DMS153 (cell line): ENCODE measurements around the gene RBM27.
"Not testable (repeated sequence)": the region's sequence is repeated elsewhere in the genome, so short reads cannot be mapped to it uniquely, and the experiment has no call there.

Experiments used
- DNase-seq: peaks from one replicate; lab custom pipeline; 2025; lab: John Stamatoyannopoulos, UW

The RBM27 gene, protein sequence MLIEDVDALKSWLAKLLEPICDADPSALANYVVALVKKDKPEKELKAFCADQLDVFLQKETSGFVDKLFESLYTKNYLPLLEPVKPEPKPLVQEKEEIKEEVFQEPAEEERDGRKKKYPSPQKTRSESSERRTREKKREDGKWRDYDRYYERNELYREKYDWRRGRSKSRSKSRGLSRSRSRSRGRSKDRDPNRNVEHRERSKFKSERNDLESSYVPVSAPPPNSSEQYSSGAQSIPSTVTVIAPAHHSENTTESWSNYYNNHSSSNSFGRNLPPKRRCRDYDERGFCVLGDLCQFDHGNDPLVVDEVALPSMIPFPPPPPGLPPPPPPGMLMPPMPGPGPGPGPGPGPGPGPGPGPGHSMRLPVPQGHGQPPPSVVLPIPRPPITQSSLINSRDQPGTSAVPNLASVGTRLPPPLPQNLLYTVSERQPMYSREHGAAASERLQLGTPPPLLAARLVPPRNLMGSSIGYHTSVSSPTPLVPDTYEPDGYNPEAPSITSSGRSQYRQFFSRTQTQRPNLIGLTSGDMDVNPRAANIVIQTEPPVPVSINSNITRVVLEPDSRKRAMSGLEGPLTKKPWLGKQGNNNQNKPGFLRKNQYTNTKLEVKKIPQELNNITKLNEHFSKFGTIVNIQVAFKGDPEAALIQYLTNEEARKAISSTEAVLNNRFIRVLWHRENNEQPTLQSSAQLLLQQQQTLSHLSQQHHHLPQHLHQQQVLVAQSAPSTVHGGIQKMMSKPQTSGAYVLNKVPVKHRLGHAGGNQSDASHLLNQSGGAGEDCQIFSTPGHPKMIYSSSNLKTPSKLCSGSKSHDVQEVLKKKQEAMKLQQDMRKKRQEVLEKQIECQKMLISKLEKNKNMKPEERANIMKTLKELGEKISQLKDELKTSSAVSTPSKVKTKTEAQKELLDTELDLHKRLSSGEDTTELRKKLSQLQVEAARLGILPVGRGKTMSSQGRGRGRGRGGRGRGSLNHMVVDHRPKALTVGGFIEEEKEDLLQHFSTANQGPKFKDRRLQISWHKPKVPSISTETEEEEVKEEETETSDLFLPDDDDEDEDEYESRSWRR

DNA sequence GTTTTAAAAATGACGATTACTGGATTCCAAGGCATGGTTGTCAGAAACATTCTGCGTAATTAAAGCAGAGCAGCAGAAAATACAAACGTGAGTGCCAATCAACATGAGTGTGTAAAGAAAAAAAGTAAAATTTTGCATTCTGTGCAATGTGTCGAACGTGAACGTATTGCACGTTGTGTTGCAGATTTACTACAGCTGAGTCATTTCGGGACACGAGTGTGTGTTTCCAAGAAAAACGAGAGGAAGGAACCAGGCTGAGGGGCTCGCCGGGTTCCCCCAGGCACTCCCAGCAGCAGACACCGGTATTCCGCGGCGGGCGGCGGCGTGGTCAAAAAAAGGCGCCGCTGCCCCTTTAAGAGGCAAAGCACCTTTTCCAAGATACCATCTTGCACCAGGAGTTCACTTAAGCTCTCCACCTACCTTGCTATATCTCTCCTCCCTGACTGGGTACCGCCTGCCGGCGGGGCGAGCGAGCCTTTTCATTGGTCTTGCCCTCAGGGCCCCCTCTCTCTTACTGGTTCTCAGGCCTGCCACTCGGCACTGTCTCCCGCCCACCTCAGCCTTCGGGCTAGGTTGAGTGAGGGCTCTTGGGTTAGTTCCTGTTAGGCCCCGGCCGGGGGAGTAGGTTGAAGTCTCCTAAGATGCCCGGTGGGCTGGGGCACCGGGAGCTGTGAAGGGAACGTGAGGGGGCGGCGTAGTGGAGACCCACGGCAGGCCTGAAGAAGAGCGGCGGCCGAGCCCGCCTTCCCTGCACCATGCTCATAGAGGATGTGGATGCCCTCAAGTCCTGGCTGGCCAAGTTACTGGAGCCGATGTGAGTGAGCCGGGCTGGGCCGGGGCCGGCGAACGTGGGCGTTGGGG is at the start of gene RBM27:
Gene RBM27, plus strand, starts transcription at position 595 of the 861 bp plus-strand sequence. Its CDS starts 161 bp downstream, at position 756.
- DNase-seq = peak; percentile 85

DNA sequence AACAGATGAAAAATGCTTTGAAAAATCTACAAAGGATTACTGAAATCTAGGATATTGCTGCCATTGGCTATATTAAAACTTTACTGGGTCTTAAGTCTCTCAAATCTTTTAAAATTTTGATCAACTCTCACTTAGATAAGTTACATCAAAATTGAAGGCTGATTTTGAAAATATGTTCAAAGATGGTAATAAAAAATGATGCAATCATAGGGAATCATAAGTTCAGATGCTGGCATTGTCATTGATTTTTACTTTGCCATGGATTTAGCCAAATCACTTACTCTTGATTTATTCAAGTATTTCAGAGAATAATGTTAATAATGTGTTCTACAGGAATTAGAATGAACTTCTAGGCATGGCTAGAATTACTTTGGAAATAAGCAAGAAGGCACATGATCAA is 45.1 kb upstream of the RBM27 start:
- DNase-seq = no peak

DNA sequence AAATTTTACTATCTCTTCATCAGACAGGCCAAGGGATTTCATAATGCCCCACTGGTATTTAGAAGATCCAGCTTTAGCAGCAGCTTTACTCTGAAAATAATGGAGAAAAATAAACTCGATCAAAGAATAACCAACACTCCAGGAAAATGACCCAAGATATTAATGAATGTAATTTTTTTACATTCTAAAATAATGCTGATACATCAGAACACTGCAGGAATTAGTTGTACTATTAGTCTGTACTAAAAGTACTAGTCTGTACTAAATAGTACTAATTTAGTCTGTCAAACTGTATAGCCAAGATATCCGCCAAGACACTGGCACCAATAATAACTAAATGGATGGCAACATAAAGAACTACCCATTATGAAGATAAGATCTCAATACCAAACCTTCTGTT is 39.0 kb upstream of the RBM27 start:
- no peak for DNase-seq

DNA sequence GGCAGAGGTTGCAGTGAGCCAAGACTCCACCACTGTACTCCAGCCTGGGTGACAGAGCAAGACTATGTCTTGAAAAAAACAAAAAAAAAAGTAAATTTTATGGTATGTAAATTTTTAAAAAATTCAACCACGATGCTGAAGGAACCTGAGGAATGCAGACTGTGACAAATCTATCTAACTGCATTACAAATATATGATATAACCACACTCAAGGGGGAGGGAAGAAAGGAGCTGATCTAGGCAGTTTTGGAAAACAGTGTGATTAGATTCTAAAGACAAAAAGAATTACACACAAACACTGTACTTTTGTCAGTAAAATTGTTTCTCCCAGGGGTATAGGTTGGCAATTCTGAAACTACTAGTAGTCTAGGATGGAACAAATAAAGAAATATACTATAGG is 37.9 kb upstream of the RBM27 start:
- DNase-seq = no peak

DNA sequence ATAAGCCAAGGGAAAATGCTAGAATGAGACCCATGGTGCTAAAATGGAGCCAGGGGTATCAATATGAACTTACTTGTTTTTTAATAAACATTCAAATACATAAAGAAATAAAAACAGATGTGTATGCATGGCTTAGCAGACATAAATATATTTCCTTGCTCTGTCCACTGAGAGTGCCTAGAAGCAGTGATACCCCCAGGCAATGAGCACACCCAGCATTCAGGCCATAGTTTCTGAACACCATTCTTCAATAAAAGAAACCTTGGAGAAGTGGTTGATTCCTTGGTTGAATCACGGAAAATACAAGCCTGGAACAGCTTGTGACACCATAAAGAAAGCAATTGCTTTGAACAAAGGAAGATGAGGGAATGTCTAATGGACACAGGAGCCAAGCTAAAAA is 37.5 kb upstream of the RBM27 start:
- no peak for DNase-seq

DNA sequence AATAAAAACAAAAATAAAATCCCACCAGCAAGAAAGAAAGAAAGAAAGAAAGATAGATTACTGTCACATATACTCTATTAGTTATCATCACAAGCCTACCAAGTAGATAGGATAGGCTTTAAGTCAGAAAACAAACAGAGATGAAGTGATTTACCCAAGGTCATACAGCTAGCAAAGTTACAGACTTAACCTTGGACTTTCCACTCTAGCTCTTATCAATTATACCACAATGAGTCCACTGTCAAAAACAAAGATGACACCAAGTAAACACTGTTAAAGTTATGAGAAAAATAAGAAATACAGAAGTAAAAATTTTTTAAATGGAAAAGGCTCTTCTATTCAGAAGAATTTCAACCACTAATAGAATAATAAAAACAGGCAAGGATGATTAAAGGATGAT is 34.3 kb upstream of the RBM27 start:
- no peak for DNase-seq

DNA sequence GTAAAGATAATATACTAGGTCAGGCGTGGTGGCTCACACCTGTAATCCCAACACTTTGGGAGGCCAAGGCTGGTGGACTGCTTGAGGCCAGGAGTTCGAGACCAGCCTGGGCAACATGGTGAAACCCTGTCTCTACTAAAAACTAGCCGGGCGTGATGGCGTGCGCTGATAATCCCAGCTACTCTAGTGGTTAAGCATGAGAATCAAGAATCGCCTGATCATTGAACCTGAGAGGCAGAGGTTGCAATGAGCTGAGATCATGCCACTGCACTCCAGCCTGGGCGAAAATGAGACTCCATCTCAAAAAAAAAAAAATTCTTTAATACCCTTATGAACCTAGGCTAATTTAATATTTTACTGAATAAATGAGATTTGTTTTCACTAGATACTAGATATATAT is 30.4 kb upstream of the RBM27 start:
- not testable (repeated sequence) for DNase-seq

DNA sequence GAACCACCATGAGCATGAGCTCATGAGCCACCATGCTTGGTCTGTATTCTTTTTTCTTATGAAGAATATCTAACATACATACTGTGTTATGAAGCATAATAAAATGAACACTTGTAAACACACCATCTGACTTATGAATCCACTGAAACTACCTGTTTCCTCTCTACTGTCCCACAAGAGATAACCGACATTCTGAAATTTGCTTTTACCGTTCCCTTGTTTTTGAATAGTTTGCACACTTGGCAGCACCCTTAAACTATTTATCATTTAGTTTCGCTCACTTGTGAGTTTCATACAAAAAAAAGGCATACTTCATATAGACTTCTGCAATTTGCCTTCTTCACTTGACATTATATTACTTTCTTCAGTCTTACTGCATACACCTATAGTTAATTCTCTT is 29.8 kb upstream of the RBM27 start:
- DNase-seq = no peak

DNA sequence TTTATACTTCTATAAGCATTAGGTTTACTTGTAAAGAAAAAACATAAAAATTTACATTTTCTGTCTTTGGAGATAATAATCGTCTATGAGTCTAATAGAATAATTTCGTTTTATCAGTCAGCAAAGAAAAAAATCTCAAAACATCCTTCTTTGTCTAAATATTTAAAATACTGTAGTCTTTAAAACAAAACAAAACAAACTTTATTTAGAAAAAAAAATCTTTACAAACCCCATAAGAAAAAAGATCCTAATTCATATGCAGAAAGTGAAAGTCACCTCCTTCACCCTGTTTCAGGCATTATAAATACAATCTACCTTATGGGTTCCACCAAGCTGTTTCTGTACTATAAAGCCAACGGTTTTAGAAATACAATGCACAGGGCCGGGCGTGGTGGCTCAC is 26.6 kb upstream of the RBM27 start:
- DNase-seq = no peak

DNA sequence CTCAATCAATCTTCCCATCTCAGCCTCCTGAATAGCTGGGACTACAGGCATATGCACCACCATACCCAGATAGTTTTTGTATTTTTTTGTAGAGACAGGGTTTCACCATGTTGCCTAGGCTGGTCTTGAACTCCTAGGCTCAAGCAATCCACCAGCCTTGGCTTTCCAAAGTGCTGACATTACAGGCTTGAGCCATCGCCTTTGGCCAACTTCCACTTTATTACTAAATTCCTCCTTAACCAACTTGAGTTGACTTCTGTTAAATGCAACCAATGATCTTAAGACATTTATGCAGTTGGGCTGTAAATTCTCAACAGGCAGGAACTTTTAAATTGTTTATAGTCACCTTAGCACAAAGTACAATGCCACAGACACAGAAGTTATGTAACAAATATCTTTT is 23.7 kb upstream of the RBM27 start:
- no peak for DNase-seq

DNA sequence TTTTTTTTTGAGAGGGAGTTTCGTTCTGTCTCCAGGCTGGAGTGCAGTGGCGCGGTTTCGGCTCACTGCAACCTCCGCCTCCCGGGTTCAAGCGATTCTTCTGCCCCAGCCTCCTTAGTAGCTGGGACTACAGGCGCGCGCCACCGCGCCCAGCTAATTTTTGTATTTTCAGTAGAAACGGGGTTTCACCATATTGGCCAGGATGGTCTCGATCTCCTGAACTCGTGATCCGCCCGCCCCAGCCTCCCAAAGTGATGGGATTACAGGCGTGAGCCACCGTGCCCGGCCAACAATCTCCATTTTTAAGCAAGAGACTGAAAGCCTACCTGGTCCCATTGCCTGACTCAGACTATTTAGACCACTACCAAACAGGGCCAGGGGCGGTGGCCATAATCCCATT is 20.0 kb upstream of the RBM27 start:
- not testable (repeated sequence) for DNase-seq

DNA sequence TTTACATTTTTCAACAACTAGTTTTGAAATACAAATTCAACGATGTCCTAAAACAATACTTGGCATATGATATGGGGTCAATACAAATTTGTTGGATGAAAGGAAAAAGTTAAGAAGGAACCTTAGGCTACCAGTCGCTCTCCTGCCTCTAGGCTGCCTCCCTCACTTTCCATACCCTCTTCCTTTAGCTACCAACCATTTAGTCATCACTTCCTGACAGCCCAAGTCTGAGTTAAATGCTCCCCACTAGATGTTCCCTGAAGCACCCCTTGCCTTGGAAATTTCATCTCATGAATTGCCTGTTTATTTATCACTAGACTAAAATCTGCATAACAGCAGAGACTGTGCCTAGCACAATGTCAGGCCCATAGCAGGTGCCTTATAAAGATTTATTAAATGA is 18.2 kb upstream of the RBM27 start:
- no peak for DNase-seq

DNA sequence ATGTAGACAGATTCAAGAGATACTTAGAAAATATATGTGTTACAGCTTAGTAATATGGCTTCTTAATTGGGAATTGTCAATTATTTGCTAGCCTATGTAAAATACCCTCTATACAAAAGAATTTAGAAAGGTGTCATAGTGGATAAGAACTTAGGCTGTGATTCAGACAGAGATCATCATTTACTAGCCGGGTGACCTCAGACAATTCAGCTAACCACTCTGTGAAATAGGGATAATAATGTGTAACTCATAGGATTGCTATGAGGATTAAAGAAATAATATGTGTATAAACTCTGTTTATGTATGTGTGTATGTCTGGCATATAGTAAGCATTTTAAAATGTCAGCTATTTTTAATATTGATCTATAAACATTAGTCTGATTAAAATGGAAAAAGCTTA is 15.0 kb upstream of the RBM27 start:
- no peak for DNase-seq

DNA sequence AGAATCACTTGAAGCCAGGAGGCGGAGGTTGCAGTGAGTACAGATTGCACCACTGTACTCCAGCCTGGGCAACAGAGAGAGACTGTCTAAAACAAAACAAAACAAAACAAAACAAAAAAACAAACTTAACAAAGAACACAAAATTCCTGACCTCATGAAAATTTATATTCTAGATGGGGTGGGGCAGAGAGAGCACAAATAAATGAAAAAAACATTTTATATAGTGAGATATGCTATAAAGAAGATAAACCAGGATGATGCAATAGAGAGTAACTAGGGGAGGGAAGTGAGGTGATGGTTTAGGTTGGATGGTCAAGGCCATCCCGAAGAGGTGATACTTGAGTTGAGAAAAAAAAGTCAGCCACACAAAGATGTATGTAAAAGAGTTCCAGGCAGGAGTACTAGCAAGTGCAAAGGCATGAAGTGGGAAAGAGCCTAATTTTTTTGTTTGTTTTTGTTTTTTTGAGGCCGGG is 10.8 kb upstream of the RBM27 start:
- no peak for DNase-seq

DNA sequence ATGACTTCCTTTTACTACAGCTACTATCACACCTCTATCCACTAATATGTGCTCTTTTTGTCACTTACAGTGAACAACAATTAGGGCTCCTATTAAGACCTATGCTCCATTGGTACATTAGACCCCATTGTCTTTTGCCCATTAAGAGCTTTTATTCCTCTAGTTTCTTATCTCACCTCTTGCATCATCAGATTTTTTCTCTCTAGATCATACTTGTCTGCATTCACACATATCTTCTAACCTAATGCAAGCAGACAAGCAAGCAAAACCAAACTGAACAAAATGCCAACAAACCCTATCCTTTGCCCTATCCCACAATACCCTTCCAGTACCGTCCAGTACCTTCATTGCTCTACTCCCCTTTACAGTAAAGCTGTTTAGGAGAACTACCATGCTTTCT is 10.1 kb upstream of the RBM27 start:
- no peak for DNase-seq

DNA sequence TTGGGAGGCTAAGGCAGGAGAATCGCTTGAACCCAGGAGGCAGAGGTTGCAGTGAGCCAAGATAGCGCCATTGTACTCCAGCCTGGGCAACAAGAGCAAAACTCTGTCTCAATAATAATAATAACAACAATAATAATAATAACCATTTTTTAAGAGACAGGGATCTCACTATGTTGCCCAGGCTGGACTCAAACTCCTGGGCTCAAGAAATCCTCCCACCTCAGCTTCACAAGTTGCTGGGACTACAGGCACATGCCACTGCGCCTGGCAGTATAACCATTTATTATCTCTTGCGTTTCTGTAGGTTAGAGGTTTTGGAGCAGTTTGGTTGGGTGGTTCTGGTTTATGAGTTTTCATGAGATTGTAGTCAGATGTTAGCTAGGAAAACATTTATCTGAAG is 8.4 kb upstream of the RBM27 start:
- DNase-seq = not testable (repeated sequence)

DNA sequence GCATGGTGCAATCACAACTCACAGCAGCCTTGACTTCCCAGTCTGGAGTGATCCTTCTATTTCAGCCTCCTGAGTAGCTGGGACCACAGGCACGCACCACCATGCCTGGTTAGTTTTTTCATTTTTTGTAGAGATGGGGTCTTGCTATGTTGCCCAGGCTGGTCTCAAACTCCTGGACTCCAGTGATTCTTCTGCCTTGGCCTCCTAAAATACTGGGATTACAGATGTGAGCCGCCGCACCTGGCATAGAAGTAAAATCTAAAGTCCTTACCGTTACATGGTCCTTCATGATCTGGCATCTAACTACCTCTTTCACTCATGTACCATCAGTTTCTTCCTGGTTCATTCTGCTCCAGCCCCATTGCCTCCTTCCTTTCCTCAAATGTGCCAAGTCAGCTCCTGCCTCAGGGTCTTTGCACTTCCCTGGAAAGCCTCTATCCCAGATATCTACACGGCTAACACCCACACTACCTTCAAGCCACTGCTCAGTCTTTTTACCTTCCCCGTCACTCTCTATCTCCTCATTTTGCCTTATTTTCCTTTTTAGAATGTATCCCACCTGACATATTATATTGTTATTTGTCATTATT is 6.9 kb upstream of the RBM27 start:
- no peak for DNase-seq

DNA sequence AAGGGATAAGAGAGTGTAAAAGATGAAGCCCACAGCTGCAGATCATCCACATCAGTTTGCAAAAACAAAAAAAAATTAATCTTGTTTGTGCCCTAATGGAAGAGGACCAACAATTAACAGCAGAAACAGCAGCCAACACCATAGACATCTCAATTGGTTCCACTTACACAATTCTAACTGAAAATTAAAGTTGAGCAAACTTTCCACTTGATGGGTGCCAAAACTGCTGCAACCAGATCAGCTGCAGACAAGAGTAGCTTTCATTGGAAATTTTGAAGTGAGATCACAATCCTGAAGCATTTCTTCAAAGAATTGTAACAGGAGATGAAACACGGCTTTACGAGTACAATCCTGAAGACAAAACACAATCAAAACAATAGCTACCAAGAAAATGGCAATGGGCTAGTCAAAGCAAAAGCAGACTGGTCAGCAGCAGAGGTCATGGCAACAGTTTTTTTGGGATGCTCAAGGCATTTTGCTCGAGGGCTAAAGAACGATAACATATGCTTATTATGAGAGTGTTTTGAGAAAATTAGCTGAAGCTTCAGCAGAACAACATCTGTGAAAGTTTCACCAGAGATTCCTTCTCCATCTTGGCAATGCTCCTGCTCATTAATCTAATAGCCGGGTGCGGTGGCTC is 4.1 kb upstream of the RBM27 start:
- no peak for DNase-seq

DNA sequence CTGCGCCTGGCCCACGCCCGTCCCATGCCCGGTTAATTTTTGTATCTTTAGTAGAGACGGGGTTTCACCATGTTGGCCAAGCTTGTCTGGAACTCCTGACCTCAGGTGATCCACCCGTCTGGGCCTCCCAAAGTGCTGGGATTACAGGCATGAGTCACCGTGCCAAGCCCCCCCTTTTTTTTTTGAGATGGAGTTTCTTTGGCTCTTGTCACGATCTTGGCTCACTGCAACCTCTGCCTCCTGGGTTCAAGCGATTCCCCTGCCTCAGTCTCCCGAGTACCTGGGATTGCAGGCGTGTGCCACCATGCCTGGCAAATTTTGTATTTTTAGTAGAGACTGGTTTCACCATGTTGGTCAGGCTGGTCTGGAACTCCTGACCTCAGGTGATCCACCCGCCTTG is 1.6 kb upstream of the RBM27 start:
- DNase-seq = not testable (repeated sequence)

DNA sequence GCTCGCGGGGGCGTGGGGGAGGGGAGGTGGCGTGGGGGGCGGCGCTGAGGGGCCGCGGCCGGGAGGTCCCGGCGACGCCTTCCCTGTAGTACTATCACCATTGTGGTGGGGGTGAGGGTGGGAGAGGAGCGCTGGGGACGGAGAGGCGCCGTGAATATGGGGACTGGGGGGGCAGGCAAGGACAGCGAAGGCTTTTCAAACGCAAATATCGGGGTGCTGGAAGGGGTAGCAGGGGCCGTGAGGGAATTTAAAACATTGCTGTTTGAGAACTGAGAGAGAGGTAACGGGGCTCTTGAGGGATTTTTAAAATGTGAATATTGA is 427 bp downstream of the RBM27 start:
- DNase-seq = no peak
